ENCODE results near the gene BMI1. TPM values are rescaled to one million over a fixed set of nuclear protein-coding genes. Genes with fewer than 3 reads are reported as not detected.
"Not testable (repeated sequence)": the region's sequence is repeated elsewhere in the genome, so short reads cannot be mapped to it uniquely, and the experiment has no call there.

Gene BMI1
- total RNA-seq, result 10 to 100 TPM; 56.5 to 71.7 TPM
- long read RNA-seq, donor 1, transcript BMI1-201 (10 exons, 3,428 nt), result major isoform, 22 of 27 reads
- long read RNA-seq, donor 1, partial matches to known transcripts, result 4 of 27 reads
- long read RNA-seq, donor 1, other reads (novel, unspliced or antisense), result 1 of 27 reads
- long read RNA-seq, donor 2, partial matches to known transcripts, result 2 of 11 reads
- long read RNA-seq, donor 2, other reads (novel, unspliced or antisense), result 6 of 11 reads

DNA sequence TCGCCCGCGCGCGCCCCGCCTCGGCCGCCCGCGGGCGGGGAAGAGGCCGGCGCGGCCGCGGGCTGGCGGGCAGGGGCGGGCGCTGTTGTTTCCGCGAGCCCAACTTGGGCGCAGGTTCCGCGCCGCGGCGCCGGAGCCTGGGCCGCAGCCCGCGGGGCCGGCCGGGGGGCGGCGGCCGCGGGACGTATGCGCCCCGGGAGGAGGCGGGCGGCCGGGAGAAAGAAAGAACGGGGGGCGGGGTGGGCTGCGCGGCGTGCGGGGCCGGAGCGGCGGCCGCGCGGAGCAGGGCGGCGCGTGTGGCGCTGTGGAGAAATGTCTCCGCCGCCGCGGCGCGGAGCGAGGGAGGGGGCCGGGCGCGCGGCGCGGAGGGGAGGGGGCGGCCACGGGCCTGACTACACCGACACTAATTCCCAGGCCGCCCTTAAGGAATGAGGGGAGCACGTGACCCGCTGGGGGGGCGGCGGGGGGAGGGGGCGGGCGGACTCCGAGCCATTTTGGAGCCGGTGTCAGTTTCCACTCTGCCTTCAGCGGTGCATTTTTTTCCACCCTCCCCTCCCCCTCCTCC is at the start of gene BMI1:
TSS of gene BMI1 (plus strand) at position 509 of the 565 bp plus-strand sequence. CDS start 5,351 bp downstream, outside the sequence.
- DNase-seq (ENCODE audit: low spot score), result peak; percentile 91
- intact Hi-C loops (cut with DNase I), result no loop called here

DNA sequence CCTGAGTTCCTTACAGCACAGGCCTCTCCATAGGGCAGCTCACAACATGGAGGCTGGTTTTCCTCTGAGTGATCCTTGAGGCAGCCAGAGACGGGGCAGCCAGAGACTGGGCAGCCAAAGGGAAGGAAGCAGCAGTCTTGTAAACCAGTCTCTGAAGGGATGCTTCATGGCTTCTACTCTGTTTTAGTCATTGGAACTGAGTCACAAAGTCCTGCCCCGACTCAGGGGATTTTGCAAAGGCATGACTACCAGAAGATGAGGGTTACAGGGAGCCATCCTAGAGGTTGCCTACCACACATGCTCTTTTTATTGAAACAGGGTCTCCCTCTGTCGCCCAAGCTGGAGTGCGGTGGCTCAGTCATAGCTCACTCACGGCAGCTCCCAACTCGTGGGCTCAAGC is 49.1 kb upstream of the BMI1 start:
- intact Hi-C loops (cut with DNase I), result no loop called here
- DNase-seq (ENCODE audit: low spot score), result no peak

DNA sequence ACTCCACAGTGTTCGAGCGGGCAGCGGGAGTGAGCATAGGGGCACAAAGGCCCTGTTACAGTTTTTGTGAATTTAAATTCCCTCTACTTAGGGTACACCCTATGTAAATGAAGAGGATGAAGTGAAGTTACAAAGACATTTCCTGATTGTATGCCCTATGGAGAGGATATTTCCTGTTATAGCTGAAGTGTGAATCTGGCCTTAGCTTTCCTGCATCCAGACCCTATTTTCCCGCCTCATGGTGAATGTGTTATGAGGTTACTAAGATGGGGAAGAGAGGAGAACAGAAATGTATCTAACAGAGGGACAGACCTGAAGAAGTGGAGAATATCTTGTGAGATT is 42.5 kb upstream of the BMI1 start:
- no peak for DNase-seq (ENCODE audit: low spot score)
- intact Hi-C loops (cut with DNase I), result no loop called here

DNA sequence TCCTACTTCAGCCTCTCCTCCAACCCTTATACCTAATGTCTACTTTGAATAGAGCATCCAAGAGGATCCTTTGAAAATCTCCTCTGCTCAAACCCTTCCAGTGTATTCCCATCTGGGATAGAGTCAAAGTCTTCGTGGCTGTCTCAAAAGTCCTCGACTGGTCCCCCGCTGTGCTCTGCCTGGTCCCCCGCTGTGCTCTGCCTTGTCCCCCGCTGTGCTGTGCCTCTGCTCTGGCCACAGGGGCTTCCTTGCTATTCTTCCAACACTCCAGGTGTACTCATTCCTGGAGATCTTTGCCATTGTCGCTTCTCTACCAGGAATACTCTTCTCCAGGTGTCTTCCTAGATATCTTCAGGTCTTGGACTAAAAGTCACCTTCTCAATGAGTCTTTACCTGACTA is 40.8 kb upstream of the BMI1 start:
- DNase-seq (ENCODE audit: low spot score), result no peak
- intact Hi-C loops (cut with DNase I), result no loop called here

DNA sequence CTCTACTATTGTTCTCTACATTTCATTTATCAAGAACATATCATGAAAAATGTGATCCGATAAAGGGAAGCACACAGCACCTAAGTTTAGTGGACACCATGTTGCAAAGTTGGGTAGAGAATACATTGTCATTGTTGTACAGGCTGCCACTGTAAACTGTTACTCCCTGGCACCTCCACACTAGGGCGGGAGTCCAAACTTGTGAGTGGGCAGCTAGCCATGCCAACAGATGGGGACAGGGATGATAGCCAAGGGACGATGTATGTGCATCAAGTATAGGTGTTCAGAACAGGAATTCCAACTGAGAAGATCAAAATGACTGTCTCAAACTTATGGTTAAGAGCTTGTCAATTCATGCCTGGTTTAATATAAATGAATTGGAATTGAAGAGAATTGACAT is 35.8 kb upstream of the BMI1 start:
- no peak for DNase-seq (ENCODE audit: low spot score)
- intact Hi-C loops (cut with DNase I), result no loop called here

DNA sequence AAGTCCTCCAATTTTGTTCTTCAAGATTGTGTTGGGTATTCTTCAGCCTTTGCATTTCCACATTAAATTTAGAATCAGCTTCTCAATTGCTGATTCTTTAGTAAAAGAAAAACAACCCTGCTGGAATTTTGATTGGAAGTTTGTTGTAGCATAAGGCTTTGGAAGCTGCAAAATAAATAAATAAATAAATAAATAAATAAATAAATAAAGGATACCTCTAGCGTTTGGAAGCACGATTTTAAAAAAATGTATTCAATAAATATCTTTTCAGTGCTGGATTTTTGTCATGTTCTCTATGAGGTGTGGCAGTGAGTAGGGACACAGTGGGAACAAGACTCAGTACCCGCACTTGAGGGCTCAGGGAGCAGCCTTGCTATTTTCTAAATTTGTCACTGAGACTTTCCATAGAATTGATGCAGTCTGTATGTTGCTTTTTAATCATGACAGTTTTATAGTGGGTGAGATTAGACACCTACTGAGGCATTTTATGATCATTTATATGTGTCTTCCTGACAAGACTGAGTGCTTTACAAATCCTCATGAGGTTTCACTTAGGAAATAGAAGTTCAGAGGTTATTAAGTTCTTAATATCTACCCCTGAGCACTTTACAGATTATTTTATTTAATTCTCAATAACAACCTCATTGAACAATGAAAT is 27.0 kb upstream of the BMI1 start:
- intact Hi-C loops (cut with DNase I), result no loop called here
- no peak for DNase-seq (ENCODE audit: low spot score)

DNA sequence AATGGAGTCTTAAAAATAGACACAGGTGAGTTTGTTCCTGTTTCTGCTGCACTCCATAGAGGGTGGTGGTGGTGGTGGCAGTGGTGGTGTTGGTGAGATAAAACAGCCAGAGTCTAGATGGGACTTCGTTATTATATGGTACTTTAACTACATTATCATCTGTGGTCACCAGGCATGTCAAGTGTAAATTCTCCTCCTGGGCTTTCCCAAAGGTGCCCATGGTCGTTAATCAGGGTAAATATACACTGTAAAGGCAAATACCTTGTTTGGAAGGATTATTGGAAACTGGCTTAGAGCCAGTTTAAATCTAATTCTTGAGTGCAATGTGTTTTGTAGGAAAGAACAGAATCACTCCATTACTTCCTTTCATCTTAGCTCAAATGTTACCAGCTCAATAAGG is 26.2 kb upstream of the BMI1 start:
- intact Hi-C loops (cut with DNase I), result no loop called here

DNA sequence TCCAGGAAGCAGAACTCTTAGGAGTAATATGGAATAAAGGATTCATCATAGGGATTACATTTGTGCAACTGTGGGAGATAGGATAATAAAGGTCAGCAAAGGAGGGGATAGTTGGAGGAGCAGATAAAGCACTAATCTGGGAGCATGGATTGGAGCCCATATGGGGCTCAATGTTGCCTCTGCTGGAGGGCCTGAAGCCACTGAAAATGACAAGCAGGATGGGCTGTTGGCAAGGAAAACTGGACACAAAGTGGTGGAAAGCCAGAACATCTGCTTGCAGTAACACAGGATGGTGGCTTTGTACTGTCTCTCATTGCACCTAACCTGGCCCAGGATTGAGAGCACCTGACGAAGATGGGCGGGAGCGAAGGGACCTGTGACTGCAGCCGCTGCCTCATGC is 19.7 kb upstream of the BMI1 start:
- intact Hi-C loops (cut with DNase I), result no loop called here
- DNase-seq (ENCODE audit: low spot score), result no peak

More for the DNA sequence above, 26.2 kb upstream of the BMI1 start:
- DNase-seq (ENCODE audit: low spot score), result no peak

DNA sequence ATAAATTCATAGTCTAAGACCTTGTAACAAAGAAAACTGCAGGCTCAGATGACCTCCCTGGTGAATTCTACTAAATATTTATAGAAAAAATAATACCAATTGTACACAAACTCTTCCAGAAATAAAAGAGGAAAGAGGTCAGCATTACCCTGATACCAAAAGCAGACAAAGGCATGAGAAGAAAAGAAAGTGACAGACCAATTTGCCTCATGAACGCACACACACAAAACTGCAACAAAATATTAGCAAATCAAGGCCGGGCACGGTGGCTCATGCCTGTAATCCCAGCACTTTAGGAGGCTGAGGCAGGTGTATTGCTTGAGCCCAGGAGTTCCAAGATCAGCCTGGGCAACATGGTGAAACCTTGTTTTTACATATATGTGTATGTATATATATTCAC is 17.4 kb upstream of the BMI1 start:
- no peak for DNase-seq (ENCODE audit: low spot score)
- intact Hi-C loops (cut with DNase I), result no loop called here

DNA sequence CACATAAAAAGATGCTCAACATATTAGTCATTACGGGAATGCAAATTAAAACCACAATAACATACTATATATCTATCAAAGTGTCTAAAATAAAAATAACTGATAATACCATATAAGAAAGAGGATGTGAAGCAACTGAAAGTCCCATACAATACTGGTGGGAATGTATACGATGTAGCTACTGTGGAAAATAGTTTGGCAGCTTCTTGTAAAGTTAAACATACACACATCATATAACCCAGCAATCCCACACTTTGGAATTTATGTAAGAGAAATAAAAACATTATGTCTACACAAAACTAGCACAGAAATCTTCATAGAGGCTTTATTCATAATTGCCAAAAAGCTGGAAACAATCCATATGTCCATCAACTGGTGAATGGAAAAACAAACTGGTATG is 15.2 kb upstream of the BMI1 start:
- DNase-seq (ENCODE audit: low spot score), result no peak
- intact Hi-C loops (cut with DNase I), result no loop called here

DNA sequence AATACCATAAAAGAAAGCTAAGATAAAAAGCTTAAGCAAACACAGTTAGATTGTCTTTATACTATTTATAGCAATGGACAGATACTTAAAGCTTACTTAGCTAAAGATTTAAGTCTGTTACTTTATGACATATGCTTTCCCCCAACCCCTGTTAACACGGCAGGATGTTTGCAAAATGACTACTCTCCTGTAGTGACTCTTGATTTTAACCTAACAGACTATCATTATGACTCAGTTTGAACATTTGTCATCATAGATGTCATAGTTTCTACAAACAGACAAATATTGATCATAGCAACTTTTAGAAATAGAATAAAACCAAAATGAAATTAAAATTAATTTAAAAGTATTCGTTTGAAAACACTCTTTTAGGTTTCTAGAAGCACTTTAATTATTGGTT is 12.5 kb upstream of the BMI1 start:
- intact Hi-C loops (cut with DNase I), result no loop called here
- DNase-seq (ENCODE audit: low spot score), result no peak

DNA sequence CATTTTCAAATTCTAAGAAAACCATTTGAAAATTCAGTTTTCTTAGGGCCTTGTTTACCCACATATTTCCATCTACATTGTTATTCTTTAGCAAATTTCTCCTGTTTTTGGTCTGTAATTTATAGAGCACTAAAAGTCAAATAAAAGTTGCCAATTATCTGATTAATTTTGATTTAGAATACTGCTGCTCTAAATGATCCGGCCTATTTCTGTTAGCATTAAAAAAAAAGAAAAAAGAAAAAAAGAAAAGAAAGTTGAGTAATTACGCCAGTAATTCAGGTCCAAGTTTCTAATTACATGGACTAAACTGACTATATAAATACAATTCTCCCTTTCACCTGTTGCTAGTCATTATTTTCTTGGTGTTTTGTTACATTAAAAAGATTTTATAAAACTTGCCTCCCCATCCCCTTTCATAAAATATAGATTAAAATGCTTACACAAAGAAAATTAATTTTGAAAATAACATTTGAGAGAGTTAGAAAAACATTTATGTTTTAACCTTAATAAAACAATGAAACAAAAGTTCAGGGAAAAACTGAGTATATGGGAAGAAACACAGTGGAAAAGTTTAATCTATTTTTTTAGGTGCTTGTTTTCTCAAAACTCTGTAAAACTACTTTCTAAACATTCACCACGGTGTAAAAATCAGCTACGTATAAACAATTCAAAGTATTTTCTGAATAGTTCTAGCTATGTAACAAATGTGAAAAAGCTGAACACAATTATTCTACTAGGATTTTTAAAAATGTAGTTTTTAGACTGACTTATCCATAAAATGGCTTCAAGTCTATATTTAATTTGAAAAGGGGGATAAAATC is 11.5 kb upstream of the BMI1 start:
- intact Hi-C loops (cut with DNase I), result no loop called here

DNA sequence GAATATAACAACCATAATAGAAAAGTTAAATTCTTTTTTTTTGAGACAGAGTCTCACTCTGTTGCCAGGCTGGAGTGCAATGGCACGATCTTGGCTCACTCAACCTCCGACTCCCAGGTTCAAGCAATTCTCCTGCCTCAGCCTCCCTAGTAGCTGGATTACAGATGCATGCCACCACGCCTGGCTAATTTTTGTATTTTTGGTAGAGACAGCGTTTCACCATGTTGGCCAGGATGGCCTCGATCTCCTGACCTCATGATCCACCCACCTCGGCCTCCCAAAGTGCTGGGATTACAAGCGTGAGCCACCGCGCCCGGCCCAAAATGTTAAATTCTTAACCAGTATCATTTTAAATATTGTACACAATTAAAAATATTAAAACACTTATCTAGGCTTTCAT is 10.9 kb upstream of the BMI1 start:
- intact Hi-C loops (cut with DNase I); DNase-seq (ENCODE audit: low spot score): not testable (repeated sequence)

More for the DNA sequence above, 11.5 kb upstream of the BMI1 start:
- DNase-seq (ENCODE audit: low spot score), result no peak

DNA sequence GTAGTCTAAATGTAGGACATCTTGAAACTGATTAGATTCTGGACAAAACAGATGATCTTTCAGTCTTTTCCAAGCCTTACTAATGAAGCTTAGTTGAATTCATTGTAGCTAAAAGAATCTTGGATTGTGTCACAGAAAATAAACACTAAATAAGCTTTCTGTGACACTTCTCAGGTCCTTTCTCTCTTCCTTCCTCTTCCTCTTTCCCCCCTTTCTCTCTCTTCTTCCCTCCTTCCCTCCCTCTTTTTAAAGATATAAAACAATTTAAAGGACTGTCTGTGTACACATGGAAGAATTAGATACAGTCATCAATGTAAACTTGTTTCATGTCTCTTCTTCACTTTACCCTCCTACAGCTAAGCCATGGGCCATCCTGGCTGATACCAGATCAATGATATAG is 10.0 kb upstream of the BMI1 start:
- no peak for DNase-seq (ENCODE audit: low spot score)
- intact Hi-C loops (cut with DNase I), result no loop called here

DNA sequence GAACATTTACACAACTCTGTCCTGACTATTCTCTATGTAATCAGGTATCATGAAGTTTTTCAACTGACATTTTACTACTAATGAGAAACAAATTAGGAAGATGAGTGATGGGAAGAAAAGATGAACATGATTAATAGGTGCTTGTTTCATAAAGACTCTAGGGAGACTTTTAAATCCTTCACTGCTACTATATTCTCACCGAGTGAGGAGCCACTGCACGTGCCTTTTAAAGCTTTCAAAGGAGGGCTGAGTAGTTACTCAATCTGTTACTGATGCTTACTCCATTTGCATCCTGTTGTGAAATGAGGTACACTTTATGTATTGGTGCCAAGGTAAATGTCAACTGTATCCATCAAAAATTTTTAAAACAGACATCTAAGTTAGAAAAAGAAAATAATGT is 6.0 kb upstream of the BMI1 start:
- DNase-seq (ENCODE audit: low spot score), result no peak
- intact Hi-C loops (cut with DNase I), result loop anchor here in 1 of 2 donors (5.0 kb wide), 1 partner anchor 63 kb away; no protein-coding TSS in a partner anchor

DNA sequence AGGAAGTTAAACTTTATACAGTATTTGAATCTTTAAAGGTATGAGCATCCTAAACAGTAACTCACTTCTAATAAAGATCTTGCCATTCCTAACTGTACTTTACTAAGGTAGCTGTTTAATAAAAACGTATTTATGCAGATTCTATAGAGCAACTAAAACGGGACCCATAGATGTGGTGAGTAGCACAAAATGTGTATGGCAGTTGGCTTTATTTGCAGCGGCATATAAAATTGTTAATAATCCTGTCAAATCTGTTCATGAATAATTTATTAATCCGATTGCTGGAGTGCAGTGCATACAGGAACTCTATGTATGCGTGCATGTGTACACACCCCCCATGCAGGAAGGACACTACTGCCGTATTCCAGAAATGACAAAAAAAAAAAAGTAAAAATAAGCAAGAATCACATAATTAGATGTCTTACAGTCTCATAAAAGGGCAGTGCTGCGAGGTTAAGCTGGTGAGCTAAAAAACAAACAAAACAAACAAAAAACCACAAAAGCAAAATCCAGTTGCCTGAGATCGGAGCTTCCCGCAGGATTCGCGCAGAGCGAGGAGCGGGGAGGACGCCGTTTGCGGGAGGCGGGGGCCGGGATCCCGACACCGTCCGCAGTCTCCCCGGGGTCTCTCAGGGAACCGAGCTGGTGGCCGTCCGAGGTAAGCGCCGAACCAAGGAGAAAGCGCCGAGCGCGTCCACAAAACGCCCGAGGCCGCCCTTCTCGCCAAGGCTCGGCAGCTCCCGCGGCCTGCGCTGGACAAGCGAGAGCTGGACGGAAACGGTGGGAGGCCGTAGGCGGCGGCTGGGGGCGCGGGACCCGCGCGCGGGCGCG is 5.2 kb upstream of the BMI1 start:
- intact Hi-C loops (cut with DNase I), result loop anchor here in 1 of 2 donors (5.0 kb wide), 1 partner anchor 63 kb away; no protein-coding TSS in a partner anchor
- no peak for DNase-seq (ENCODE audit: low spot score)

DNA sequence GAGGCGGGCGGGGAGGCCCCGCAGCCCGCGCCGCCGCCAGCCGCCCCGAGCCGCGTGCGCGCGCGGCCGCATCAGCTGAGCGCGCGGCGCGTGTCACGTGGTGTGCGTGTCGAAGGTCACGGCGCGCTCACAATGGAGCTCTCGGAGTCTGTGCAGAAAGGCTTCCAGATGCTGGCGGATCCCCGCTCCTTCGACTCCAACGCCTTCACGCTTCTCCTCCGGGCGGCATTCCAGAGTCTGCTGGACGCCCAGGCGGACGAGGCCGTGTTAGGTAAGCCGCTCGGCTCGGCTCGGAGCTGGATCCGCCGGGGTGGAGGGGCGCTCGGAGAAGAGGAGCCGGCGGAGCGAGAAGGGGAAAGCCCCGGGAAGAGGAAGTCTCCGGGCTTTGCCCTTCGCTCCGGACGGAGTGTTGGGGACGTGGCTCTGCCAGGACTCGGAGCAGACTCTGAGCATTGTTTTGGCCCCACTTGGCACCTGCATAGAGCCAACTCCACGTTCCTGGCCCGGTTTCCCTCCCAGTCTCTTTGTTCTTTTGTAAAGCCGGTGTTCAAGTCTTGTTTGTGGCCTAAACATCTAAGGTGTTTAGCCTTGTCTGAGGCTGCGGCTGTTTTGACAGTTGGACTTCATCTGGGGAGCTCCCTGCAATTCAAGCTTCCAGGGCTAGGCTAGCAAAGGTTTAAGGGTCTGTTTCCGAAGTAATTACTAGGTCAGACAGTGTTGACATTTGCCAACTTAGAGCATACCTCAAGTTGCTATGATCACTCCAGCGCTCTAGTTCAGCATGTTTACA is 4.4 kb upstream of the BMI1 start, which contains the start of gene COMMD3:
TSS of gene COMMD3 (plus strand) at position 103 of the 790 bp plus-strand sequence. CDS start at position 133, 30 bp downstream.
- peak; percentile 96 for DNase-seq (ENCODE audit: low spot score)
- intact Hi-C loops (cut with DNase I), result loop anchor here in 1 of 2 donors (5.0 kb wide), 1 partner anchor 64 kb away; no protein-coding TSS in a partner anchor

DNA sequence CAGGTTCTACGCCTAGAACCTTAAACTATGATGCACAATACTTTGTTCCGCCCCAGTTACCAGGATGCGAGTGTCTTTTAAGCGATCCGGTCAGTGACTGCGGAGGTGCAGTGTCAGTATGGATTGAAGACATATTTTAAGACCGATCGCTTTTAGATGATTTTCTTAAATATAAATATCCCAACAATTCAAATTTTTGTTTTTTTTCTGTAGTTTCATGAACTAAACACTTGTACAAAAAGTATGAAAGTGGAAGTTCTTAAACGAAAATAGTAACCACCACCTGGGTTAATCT is 3.9 kb upstream of the BMI1 start:
- no peak for DNase-seq (ENCODE audit: low spot score)
- intact Hi-C loops (cut with DNase I), result loop anchor here in 1 of 2 donors (5.0 kb wide), 1 partner anchor 65 kb away; no protein-coding TSS in a partner anchor
